Activated T-helper 1 cell treated with anti-CD3 and anti-CD28 coated beads, Interleukin-2, amount 50 U/mL, for 16 hours (primary cell): ENCODE results near the gene COL4A6.

Source experiments
- DNase-seq, 2 donors: peaks; one replicate each; pipeline ENCODE4 v3.0.0-alpha.2; 2020; ENCODE audit warnings: low read depth in 1 of 2, low spot score in 1 of 2

The COL4A6 gene

DNA sequence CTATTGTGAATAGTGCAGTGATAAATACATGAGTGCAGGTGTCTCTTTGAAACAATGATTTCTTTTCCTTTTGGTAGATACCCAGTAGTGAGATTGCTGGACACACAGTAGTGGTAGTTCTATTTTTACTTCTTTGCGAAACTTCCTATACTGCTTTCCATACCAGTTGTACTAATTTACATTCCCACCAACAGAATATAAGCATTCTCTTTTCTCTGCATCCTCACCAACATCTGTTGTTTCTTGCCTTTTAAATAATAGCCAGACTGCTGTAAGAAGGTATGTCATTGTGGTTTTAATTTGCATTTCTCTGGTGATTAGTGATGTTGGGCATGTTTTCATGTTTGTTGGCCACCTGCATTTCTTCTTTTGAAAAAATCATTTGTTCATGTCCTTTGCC, 105.9 kb downstream of the COL4A6 start:
- DNase-seq, result no peak

DNA sequence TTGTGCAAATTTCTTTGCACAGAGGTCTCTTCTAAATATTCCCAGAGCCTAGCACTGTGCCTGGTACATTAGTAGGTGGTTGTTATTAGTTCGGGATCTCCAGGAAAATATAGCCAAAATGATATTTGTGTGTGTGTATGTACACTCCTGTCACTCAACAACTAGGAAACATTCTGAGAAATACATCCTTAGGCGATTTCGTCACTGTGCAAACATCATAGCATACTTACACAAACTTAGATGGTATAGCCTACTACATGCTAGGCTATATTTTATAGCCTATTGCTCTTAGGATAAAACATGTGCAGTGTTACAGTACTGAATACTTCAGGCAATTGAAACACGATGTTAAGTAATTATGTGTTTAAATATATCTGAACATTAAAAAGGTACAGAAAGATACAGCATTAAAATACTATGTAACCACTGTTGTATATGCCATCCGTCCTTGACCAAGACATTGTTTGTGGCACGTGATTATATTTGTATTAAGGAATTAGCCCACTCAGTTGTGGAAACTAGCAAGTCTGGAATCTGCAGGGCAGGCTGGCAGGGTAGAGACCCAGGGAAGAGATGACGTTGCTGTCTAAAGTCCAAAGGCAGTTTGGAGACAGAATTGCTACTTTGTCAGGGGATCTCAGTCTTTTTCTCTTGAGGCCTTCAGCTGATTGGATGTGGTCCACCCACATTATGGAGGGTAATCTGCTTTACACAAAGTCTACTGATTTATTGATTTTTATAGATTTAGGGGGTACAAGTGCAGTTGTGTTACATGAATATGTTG, 106.9 kb downstream of the COL4A6 start:
- DNase-seq, result no peak

- no peak for DNase-seq
Measured at GRCh38 chrX:108323751-108324150, 114.5 kb downstream of the COL4A6 start.

DNA sequence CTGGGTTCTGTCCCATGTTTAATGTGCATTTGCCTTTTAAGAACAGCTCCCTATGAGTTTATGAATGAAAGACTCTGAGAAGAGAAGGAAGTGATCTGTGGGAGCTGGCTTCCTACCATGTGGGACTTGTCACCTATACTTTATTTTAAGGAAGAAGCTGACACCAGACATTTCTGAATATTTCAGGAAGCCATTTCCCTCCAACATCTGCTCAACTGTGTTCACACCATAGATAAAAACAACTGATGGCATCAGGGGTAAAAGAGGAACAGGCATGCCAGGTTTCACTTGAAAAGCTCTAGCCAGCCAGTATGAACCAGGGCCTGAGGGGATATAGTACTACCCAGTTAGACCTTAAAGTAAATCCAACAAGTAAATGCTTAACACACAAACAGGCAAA, 116.0 kb downstream of the COL4A6 start:
- DNase-seq, result no peak

- DNase-seq, result no peak
Measured at GRCh38 chrX:108316456-108316855, 121.8 kb downstream of the COL4A6 start.

- DNase-seq, result no peak
Measured at GRCh38 chrX:108313669-108314068, 124.6 kb downstream of the COL4A6 start.

- DNase-seq, result no peak
Measured at GRCh38 chrX:108312957-108313356, 125.3 kb downstream of the COL4A6 start.

GRCh38 chrX:108312011-108312410, 126.2 kb downstream of the COL4A6 start:
- DNase-seq, result no peak

DNA sequence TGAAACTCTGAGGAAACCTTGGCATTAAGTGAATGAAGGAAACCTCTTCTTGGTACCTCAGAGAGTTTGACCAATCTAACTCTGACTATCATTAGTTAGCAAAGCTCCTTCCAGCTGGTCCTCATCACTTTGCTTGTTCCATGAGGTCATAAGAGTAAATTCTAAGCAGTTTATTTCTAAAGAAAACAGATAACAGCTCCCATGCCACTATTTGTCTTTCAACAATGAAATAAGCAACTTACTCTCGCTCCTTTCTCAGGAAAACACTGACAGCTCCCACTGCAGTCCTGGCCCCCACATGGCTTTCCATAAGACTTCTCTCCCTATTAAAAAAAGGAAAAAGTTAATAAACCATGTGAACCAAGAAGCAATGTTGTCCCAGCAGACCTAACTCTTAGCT, 127.7 kb downstream of the COL4A6 start:
- DNase-seq, result no peak

DNA sequence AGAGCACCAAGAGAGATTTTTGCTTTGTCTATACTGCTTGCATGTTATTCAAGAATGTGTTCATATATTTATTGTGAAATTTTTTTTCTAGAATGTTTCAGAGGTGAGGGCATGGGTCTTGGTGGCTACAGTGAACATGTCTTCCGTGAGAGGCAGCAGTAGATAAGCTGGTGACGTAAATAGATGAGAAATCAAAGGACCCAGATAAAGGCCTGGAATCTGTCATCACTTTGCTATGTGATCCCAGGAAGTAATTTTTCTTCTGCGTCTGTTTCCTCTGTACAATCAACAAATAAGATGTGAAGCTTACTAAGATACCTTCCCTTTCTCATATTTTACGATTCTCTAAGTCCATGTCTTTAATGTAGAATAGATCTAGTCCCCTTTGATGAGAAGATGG, 129.1 kb downstream of the COL4A6 start:
- DNase-seq, result no peak

DNA sequence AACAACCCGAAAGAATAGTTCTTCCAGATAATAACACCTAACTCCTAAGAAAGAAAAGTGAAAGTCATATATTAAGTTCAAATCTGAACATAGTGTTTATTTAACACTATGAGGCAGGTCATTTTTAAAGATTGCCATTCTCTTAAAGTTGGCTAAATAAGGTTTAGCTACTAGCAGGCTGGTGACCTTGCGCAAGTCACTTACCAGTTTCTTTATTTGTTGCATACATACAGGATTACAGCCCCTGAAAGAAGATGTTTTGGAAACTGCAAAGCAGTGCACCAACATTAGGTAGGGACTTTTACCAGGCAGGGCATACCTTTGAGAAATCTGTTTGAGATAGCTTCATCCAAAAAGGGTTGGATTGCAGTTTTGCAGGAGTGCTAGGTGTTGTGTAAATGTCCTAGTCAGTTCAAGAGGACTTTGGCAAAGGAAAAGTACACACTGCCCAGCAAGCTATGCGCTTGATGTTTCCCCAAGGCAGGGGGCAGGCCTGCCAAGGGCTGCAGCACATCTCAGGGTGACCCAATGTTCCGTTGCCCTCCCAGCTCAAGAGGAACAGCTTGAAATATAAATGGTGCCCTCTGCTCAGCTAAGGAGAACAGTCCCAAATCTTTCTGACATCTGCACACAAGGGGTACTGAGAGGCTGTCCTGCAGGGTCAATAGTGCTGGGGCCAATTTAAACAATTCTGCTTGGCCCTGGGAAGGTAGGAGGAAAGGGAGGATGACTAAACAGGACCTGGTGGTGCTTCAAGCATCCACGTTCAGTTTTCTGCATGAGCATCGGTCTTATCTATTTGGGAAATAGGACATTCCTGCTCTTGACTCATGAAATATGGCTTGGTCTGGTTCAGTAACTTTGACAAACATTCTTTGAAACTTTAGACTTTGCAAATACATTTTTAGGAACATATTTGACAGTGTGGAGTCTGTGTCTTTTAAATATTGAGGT, 130.8 kb downstream of the COL4A6 start:
- DNase-seq, result no peak

- DNase-seq, result no peak
Measured at GRCh38 chrX:108306086-108306485, 132.1 kb downstream of the COL4A6 start.

GRCh38 chrX:108304757-108305156, 133.5 kb downstream of the COL4A6 start:
- DNase-seq, result no peak

- no peak for DNase-seq
Measured at GRCh38 chrX:108304210-108304609, 134.0 kb downstream of the COL4A6 start.

- DNase-seq, result no peak
Measured at GRCh38 chrX:108303682-108304081, 134.5 kb downstream of the COL4A6 start.

DNA sequence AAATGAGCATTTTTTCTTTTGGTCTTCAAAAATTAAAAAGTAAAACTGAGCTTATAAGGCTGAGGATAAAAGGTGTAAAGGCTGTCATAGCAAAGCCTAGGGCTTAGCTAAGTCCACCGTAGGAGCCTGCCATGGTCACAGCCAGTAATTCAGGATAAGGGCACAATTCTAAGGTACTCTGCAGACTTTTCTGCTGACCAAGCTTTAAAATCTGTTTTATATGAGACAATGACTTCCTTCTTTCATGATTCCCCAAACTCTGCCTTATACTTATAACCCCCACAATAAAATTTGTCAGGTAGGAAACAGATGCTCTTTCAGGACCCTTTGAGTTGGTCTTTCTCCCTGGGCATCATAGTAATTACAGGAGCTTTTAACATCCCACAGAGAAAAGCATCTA, 138.5 kb downstream of the COL4A6 start:
- DNase-seq, result no peak

DNA sequence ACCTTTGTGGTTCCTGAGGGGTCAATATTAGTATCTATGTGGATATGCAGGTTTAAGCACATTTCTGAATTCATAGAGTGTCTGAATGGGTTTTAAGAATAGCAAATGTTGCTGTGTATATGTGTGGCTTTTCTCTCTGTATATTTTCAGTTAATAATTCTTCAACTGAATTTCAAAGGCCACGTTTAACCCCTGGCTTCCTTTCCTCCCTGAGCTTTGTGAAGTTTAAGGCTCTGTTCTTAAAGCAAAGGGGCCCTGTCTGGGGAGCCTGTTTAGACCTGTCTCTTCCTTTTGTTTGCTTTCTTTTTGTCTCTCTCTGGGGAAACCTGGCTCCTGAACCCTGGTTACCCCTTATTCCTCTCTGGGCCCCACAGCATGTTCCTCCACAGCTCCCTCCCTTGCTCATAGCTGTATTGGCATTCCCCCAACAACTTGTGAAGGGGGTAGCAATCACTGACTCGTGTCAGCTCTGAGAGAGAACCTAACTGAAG, 139.1 kb downstream of the COL4A6 start:
- no peak for DNase-seq

DNA sequence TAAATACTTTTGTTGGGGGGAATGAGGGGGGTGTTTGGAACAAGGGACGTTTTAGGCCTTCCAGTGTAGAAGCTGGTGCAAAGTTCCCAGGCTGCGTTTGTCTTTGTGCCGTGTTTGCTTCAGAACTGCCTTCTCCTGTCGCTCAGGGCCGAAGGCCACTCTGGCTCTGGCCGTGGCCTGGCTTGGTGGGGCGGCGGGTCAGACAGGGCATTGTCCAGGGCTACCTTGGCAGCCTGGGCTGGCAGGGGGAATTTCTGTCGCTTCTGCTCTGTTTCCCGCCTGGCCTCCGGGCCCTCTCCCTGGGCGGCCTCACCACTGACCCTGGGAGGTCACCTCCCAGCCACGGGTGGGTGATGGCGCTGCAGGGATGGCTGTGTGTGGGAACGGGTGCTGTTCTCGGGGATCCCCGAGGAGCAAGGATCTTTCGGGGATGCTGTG, 140.0 kb downstream of the COL4A6 start:
- DNase-seq, result no peak

DNA sequence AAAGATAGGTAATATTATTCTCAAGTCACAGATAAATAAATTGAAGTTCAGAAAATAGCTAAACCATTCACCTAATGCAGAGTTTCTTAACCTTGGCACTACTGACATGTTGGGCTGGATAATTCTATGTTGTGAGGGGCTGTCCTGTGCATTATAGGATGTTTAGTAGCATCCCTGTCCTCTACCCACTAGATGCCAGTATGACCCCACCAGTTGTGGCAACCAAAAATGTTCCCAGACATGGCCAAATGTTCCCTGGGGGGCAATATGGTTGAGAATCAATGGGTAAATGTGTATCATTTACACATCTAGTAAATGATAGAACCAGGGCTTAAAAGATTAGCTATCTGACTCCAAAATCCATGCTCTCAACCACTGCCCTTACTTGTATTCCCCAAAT, 140.9 kb downstream of the COL4A6 start:
- DNase-seq, result no peak

GRCh38 chrX:108292053-108292452, 146.2 kb downstream of the COL4A6 start:
- no peak for DNase-seq

GRCh38 chrX:108285918-108286317, 152.3 kb downstream of the COL4A6 start:
- DNase-seq, result no peak

DNA sequence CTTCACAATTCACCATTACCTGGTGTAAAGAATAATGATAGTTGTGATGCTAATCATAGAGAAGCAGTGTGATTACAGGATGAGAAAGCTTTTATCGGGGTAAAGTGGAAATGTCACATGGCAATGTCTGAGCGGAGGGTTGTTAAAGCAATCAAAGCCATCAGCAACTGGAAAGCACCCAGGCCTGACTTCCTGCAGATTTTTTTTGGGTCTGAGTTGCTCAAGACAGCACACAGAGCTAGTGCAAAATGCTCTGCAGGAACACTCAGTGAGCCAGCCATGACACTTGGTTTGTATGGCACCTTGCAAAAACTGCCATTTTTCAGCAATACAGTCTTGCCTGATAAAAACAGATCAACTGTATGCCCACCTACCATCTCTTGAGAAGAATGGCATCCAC, 152.9 kb downstream of the COL4A6 start:
- no peak for DNase-seq
